Retina (tissue), 1 donor: ENCODE measurements around the gene OVCH2.
"Not testable (repeated sequence)": the region's sequence is repeated elsewhere in the genome, so short reads cannot be mapped to it uniquely, and the experiment has no call there.

Source experiments
- DNase-seq: peaks from one replicate; pipeline ENCODE4 v3.0.0-alpha.2; 2016

The OVCH2 gene, protein sequence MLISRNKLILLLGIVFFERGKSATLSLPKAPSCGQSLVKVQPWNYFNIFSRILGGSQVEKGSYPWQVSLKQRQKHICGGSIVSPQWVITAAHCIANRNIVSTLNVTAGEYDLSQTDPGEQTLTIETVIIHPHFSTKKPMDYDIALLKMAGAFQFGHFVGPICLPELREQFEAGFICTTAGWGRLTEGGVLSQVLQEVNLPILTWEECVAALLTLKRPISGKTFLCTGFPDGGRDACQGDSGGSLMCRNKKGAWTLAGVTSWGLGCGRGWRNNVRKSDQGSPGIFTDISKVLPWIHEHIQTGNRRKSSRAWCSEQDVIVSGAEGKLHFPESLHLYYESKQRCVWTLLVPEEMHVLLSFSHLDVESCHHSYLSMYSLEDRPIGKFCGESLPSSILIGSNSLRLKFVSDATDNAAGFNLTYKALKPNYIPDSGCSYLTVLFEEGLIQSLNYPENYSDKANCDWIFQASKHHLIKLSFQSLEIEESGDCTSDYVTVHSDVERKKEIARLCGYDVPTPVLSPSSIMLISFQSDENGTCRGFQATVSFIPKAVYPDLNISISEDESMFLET

DNA sequence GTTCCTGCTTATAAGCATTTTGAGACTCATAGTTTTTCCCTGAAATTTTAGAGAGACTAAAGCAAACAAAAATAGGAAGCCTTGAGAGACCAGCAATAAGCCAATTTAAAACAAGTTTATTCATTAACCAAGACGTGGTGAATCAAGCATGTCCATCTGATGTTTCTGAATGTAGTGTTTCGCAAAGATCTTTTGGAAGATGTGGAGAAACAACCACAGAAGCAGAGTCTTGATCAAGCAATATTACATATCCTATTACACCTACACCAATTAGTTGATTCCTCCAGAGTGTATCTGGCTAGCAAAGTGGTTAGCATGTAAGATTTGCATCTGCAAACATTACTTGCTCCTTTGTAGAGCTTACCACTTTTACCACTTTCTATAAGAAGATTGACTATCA, at the start of gene OVCH2:
OVCH2 (minus strand) TSS at position 101 of the 400 bp plus-strand sequence; CDS start at position 18, 83 bp downstream.
- DNase-seq, result no peak

DNA sequence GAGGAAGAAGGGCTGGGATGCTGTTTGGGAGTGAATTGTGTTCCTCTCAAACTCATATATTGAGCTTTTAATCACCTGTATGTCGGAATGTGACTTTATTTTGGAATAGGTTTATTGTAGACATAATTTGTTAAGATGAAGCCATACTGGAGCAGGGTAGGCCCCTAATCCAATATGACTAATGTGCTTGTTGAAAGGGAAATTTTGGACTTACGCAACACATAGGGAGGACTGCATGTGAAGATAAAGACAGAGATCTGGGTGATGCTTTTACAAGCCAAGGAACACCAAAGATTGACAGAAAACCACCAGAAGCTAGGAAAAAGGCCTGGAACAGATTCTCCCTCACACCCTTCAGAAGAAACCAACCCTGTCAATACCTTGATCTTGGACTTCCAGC, 43.2 kb upstream of the OVCH2 start:
- no peak for DNase-seq

DNA sequence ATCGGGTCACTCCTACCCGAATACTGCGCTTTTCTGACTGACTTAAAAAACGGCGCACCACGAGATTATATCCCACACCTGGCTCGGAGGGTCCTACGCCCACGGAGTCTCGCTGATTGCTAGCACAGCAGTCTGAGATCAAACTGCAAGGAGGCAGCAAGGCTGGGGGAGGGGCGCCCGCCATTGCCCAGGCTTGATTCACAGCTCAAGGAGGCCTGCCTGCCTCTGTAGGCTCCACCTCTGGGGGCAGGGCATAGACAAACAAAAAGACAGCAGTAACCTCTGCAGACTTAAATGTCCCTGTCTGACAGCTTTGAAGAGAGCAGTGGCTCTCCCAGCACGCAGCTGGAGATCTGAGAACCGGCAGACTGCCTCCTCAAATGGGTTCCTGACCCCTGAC, 28.5 kb upstream of the OVCH2 start:
- not testable (repeated sequence) for DNase-seq

DNA sequence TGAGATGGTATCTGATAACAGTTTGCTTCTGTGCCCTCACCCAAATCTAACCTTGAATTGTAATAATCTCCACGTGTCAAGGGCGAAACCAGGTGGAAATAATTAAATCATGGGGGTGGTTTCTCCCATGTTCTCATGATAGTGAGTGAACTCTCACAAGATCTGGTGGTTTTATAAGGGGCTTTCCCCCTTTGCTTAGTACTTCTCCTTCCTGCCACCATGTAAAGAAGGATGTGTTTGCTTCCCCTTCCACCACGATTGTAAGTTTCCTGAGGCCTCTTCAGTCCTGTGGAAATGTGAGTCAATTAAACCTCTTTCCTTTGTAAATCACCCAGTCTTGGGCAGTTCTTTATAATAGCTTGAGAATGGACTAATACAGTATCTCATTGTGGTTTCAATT, 8.5 kb upstream of the OVCH2 start:
- DNase-seq, result no peak

DNA sequence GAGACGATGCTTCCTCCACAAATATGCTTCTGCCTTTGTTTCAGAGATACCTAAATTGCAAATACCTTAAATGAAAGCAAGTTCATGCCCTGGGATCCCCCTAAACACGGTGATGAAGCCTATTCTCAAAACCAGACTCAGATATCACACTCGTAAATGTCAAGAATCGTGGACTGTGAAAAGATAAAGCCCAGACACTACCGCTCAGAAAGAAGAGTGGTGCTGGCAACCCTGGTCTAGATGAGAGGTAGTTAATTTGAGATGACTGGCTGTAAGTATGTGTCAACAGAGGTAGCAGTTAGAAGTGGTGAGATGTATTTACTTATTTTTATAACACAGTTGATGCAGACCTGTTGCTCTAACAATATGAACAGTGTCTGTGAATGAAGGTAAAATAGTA, 2.5 kb downstream of the OVCH2 start:
- DNase-seq, result no peak

DNA sequence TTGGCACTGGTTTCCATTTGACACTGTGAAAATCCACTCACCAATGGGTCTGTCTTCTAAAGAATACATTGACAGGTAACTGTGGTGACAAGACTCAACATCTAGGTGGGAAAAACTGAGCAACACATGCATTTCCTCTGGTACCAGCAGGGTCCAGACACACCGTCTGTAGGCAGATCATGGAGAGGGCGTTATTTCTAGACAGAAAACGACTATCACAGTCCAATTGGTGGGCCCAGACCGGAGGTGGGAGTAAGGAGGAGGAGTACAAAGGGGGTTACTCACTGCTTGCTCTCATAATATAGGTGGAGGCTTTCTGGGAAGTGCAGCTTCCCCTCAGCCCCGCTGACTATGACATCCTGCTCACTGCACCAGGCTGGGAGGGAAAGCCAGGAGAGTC, 9.9 kb downstream of the OVCH2 start:
- no peak for DNase-seq

DNA sequence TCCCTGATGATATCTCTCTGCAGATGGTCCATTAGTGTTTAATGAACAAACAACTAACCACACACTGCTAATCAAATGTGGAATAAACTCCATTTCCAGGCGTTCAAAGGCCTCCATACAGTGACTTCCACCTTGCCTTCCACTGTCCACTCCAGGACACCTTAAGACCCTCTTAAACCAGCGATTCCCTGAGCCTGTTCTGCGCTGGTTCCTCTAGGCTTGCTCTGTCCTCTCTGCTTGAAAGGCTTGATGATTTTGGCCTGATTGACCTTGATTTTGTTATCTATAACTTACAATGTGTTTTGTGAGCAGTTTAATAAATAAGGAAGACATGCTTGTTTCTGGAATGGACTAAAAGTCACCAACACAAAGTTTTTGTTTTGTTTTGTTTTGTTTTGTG, 12.0 kb downstream of the OVCH2 start:
- no peak for DNase-seq

DNA sequence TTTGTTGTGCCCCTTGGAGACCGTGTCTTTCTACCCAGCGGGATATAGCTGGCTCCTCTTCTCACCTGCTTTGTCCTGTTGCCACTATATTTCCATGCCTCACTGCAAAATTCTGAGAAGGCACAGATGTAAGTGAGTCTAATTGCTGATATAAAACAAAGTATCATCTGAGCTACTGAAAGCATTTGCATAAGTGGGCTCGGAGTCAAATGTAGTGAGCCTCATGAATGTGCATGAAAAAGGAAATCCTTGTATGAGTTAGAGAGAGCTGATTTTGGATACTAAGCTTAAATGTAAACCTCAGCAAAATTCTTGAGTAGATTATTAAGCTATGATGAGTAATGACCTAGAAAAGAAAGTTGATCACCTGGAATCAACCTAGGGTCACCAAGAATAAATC, 13.9 kb downstream of the OVCH2 start:
- DNase-seq, result no peak

DNA sequence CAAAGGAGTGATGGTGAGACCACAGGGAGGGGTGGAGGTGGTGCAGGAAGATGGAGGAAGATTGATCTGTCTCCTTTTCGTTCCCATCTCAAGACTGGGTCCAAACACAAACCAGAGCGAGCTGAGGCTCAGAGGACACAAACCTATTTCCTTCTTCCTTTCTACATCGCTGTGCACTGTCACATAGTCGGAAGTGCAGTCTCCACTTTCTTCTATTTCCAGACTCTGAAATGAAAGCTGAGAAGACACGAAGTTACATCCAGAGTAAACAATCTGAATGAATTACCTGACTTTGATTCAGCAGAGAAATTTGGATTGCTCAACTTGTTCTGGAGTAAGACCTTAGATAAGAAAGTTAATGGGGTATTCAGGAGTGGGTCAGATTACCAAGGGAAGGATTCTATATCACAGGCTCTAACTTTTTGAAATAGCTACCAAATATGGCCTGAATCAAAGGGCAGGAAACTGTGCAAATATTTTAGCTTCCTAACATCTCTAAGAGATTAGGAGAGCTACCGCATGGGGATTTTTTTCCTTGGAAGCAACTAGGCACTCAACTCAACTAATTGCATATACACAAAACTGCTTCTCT, 14.4 kb downstream of the OVCH2 start:
- DNase-seq, result no peak

DNA sequence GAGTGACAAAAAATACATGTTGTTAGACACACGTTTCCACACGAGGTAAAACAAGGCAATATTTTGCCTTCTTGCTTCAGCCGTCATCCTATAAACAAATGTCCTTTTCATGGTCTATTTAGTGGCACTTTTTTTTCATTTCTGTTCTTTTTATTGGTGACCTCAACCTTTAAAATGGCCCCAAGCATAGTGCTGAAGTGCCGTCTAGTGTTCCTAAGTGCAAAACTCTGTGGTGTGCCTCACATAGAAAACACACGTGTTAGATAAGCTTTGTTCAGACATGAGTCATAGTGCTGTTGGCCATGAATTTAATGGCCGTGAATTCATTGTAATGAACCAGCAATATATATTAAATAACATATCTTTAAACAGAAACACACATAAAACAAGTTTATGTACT, 15.6 kb downstream of the OVCH2 start:
- DNase-seq, result no peak

DNA sequence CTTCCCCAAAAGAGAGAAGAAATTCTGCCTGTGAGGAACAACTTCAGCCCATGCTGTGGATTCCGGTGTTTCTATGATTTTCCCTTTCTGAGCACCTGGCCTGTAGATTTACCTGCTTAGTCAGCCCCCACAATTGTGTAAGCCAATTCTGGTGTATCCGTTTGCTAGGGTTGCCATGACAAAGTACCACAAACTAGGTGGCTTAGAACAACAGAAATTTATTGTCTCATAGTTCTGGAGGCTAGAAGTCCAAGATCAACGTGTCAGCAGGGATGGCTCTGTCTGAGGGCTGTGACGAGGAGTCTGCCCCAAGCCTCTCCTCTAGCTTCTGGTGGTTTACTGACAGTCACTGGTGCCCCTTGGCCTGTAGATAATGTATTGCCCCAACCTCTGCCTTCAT, 17.0 kb downstream of the OVCH2 start:
- DNase-seq, result no peak

DNA sequence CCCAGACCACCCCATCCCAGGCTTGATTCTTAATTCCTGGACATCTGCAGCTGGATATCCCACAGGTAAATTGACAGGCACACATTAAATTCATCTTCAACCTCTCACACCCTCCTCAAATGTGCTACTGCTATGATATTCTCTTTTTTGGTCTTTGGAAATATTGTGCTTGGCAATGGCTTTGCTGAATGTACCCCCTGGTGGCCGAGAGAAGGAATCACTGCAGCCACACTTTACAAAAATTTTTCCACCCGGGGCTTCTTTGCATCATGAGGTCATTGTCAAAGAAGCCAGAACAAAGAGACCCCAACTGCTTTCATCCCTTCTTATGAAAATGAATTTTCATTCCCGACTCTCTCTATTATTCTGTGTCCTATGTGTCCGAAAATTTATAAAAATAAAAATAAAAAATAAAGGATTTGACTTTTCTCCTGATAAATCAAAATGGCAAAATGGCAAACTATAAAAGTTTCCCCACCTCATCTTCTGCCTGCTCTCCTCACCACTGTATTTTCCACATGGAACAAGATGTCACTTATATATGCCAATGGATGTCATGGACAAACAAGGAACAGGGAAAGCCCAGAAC, 17.9 kb downstream of the OVCH2 start:
- DNase-seq, result peak; percentile 64

DNA sequence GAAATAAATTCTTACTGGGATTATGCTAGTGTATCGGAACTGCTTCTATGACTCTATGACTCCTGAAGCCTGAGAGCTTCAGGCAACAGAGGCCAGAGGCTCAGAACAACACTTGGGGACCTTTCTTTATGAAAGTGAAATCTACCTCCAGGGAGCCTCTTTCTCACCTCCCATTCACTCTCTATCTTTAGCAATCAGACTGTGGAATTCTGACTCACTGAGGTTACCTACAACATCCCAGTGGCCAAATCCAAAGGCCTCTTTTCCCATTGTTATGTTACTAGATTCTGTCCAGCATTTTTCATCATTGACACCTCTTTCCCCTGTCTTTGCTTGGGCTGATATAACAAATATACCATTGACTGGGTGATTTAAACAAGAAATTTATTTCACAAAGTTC, 18.9 kb downstream of the OVCH2 start:
- no peak for DNase-seq

DNA sequence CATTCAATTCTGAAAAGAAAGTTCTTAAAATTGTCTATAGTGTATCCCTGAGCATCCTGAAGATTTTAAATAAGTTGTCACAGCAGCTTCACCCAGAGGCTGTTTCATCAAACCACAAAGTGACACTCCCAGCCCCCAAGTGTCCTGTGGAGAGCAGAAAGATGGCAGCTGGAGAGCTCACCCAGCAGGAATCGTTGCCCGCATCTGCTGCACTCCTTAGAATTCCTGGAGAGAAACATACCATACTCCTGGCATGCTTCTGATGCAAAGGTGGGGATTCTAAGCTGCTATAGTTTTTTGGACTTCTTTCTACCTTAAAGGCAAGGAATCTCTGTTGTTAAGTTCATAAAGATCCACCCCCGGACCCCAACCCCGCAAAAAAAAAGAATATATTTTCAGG, 19.5 kb downstream of the OVCH2 start:
- DNase-seq, result no peak

DNA sequence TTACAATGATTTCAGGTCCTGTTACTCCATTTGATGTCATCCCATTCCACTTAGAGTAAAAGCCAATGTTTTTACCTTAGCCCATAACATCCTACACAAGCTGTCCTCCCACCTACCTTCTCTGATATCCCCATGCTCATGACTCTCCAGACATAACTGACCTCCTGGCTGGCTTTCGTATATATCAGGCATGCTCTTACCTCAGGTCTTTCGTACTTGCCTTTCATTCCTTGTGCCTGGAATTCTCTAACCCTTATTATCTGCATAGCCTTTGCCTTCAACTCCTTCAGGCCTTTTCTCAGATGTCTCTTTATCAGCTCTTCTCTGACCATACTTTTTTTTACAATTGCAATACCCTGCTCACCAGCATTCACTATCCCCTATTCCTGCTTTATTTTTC, 22.7 kb downstream of the OVCH2 start:
- no peak for DNase-seq

DNA sequence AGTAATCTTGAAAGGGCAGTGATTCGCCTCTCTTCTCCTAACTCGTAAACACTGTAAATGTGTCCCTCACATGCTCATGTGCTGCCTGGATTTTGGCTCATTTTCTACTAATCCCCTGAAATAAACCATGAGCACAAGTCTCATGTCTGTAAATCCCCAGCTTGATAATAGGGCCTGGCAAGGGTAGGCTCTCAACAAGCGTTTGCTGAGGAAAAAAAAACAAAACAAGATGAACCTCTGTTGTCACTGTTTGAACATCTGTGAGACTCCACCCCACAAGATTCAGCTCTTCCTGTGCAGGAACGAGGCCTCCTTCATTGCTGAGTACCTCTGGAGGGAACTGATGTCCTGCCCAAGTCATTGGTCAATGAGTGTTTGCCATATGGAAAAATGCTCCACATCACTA, 28.5 kb downstream of the OVCH2 start:
- no peak for DNase-seq

DNA sequence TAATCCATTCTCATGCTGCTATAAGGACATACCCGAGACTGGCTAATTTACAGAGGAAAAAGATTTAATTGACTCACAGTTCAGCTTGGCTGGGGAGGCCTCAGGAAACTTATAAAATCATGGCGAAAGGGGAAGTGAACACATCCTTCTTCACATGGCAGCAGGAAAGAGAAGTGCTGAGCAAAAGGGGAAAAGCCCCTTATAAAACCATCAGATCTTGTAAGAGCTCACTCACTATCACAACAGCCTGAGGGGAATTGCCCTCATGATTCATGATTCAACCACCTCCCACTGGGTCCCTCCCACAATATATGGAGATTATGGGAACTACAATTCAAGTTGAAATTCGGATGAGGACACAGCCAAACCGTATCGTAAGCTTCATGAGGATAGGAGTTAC, 29.2 kb downstream of the OVCH2 start:
- no peak for DNase-seq

DNA sequence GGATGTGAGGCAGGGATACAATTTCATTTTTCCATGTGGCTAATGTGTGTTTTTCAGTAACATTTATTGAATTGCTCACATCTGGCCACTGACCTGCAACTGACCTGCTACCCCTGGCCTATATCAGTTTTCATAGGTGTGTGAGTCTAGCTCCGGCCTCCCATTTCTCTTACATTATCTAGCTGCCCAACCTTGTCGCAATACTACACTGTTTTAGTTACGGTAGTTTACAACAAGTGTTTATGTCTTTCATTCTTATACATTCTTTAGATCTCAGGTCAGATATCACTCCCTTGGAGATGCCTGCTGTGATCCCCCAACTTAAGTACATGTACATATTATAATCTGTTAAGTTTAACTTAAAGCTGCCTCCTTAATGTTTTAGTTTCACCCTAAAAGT, 30.6 kb downstream of the OVCH2 start:
- DNase-seq, result no peak

DNA sequence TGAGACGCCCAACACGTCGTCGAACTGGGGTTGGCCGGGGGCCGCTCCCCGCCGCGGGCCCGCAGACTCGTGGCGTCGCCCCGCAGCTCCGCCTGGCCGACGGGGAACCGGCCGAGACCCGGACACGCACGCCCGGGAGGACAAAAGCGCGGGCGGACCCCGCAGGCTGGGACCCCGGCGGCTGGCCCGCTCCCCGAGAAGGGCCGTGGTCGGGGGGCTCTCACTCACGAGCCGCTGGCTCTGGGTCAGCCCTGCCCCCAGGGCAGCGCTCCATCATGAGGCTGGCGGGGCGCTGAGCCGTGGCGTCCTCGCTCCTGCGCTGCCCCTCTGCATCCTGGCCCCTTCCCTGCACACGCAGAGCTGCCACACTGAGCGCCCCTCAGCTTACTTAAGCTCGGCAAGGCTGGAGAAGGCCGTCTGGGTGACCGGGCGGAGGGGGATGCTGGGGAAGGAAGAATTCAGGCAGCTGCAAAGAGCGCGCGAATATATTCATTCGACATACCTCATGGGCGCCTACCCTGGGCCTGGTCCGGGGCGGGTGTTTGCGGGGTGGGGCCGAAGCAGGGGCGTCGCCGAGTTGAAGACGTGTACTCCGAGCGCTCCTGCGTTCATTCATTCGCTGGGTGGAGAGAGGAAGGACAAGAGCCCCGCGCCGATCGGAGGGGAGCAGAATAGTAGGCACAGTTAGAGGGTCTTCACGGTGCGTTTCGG, 32.4 kb downstream of the OVCH2 start:
- peak; percentile 86 for DNase-seq

DNA sequence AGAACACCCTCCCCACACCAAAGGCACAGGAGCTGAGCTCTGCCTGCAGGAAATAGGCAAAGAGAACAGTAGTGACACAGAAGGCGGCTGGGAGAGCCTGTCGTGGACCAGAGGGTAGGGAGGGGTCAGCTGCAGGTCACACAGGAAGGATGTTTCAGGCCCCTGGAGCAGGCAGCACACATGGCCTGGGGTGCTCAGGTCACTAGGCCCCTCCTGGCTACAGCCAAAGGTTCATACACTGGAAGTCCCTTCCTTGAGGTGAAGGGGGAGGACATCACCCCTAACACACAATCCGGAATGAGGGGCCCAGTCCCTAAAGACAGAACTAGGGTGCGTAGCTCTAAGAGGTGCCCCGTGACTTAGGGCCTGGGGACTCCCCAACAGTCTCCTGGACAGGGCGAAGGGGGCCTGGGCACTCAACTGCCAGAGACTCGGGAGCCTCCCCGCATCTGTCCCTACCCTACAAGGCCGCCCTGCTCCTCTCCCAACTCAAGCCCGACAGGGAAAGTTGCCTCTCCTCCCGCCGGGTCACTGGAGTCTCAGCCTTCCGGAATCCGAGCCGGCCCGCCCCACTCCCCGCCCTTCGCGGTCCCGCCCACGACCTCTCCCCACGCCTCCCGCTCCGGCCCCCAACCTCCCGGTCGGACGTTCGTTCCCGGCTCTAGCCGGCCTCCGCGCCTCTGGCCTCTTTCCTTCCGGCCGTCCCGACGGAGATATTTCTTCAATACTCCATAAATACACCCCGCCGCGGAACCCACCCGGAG, 33.1 kb downstream of the OVCH2 start, which contains the start of gene CYB5R2:
CYB5R2 (minus strand) TSS at position 541 of the 764 bp plus-strand sequence. CDS start 675 bp downstream, outside the sequence.
- DNase-seq, result no peak

DNA sequence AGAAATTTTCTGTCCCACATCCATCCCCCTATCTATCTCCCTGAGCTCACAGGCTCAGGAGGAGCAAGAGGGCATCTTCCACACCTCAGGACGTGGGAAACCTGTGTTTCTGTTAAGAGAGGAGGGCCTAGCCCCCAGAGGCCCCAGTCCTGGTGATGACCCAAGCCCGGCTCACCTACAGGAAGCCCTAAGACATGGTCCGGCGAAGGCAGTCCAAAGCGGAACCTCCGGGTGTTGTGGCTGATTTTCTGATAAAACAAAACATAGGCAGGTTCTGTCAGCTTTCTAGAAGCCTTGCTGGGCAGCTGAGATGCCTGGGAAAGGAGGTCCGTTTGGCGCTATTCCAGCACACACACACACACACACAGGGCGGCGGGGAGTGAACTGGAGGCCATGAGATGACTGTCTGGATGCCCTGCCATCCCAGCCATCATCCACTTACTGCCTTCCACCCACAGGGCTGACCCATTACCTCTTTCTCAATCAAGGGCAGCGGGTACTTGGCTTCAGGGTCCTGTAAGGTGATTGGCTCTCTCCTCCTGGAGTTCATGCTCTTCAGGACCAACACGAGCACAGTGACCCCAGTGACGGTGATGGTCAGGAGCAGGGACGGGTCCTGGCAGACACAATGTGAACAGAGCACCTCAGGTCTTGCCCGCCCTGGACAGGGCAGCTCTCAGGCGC, 33.9 kb downstream of the OVCH2 start:
- DNase-seq, result no peak
